IPS-18c (cell line): ENCODE data around the gene TCF12.
"Not testable (repeated sequence)": the region's sequence is repeated elsewhere in the genome, so short reads cannot be mapped to it uniquely, and the experiment has no call there.

Experiments
- H3K4me3 ChIP-seq: 2 replicates; pipeline ENCODE4 v1.7.0; 2013; ENCODE audit warnings: low read depth, mild to moderate bottlenecking, low read length, moderate library complexity; ENCODE audit not compliant: insufficient read depth
- H3K9me3 ChIP-seq: one replicate; pipeline ENCODE4 v1.6.1; 2013; ENCODE audit warnings: mild to moderate bottlenecking, low read length, moderate library complexity; ENCODE audit not compliant: control insufficient read depth, insufficient read depth

The TCF12 gene

GRCh38 chr15:57146506-57147201 lies 228.2 kb downstream of the TCF12 start:
- no peaks in the 10 kb centered on the region for H3K9me3 ChIP-seq
- no peak overlapping the region for H3K4me3 ChIP-seq

- no peaks in the 10 kb centered on the region for H3K9me3 ChIP-seq
- H3K4me3 ChIP-seq: no peak overlapping the region
Observed at GRCh38 chr15:57147621-57148020, 229.2 kb downstream of the TCF12 start.

- H3K4me3 ChIP-seq: no peak overlapping the region
- no peaks in the 10 kb centered on the region for H3K9me3 ChIP-seq
Observed at GRCh38 chr15:57148262-57148661, 229.8 kb downstream of the TCF12 start.

GRCh38 chr15:57149196-57149595 lies 230.8 kb downstream of the TCF12 start:
- Histone ChIP-seq H3K9me3 (no peaks in the 10 kb centered on the region), H3K4me3 (no peak overlapping the region)

- Histone ChIP-seq H3K9me3 (no peaks in the 10 kb centered on the region), H3K4me3 (no peak overlapping the region)
Observed at GRCh38 chr15:57150066-57150865, 231.8 kb downstream of the TCF12 start.

- H3K9me3 ChIP-seq, H3K4me3 ChIP-seq: not testable (repeated sequence)
Observed at GRCh38 chr15:57150866-57151203, 232.4 kb downstream of the TCF12 start.

GRCh38 chr15:57152133-57152532 lies 233.7 kb downstream of the TCF12 start:
- Histone ChIP-seq H3K4me3 (no peak overlapping the region), H3K9me3 (no peaks in the 10 kb centered on the region)

GRCh38 chr15:57152666-57153539 lies 234.5 kb downstream of the TCF12 start:
- Histone ChIP-seq H3K9me3 (no peaks in the 10 kb centered on the region), H3K4me3 (no peak overlapping the region)

GRCh38 chr15:57156210-57156884 lies 237.9 kb downstream of the TCF12 start:
- no peaks in the 10 kb centered on the region for H3K9me3 ChIP-seq
- H3K4me3 ChIP-seq: no peak overlapping the region

- no peak overlapping the region for H3K4me3 ChIP-seq
Observed at GRCh38 chr15:57158589-57158988, 240.1 kb downstream of the TCF12 start.

GRCh38 chr15:57158997-57159668 lies 240.7 kb downstream of the TCF12 start:
- Histone ChIP-seq H3K9me3 (no peaks in the 10 kb centered on the region), H3K4me3 (no peak overlapping the region)

More at GRCh38 chr15:57158589-57158988, 240.1 kb downstream of the TCF12 start:
- H3K9me3 ChIP-seq: no peaks in the 10 kb centered on the region

GRCh38 chr15:57159767-57160166 lies 241.3 kb downstream of the TCF12 start:
- no peak overlapping the region for H3K4me3 ChIP-seq
- H3K9me3 ChIP-seq: no peaks in the 10 kb centered on the region

GRCh38 chr15:57160823-57161560 lies 242.5 kb downstream of the TCF12 start:
- no peak overlapping the region for H3K4me3 ChIP-seq
- H3K9me3 ChIP-seq: no peaks in the 10 kb centered on the region

GRCh38 chr15:57164251-57164650 lies 245.8 kb downstream of the TCF12 start:
- H3K4me3 ChIP-seq, H3K9me3 ChIP-seq: not testable (repeated sequence)

GRCh38 chr15:57165992-57166391 lies 247.5 kb downstream of the TCF12 start:
- Histone ChIP-seq H3K4me3 (no peak overlapping the region), H3K9me3 (no peaks in the 10 kb centered on the region)

GRCh38 chr15:57167821-57168395 lies 249.5 kb downstream of the TCF12 start:
- H3K9me3 ChIP-seq: no peaks in the 10 kb centered on the region
- H3K4me3 ChIP-seq: no peak overlapping the region
